PC-3 (cell line): Measurements from ENCODE around the gene FAM13A.

Experiments used
- CTCF ChIP-seq: fragments of 300-600 bp; sonication (generic); conservative IDR thresholded peaks from 2 replicates; pipeline ENCODE4 v1.5.1; 2017; ENCODE audit warnings: antibody characterized with exemption, low read depth, mild to moderate bottlenecking, low read length
- EZH2 ChIP-seq: fragments of 300-600 bp; sonication (generic); IDR thresholded peaks from one replicate; pipeline ENCODE4 v1.6.1; 2017; ENCODE audit warnings: antibody characterized with exemption, mild to moderate bottlenecking, low read length; ENCODE audit not compliant: unreplicated experiment
- EZH2phosphoT487 ChIP-seq: fragments of 300-600 bp; sonication (generic); IDR thresholded peaks from 2 replicates; pipeline ENCODE4 v1.6.1; 2018; ENCODE audit warnings: mild to moderate bottlenecking, antibody characterized with exemption, low read length, borderline replicate concordance

DNA sequence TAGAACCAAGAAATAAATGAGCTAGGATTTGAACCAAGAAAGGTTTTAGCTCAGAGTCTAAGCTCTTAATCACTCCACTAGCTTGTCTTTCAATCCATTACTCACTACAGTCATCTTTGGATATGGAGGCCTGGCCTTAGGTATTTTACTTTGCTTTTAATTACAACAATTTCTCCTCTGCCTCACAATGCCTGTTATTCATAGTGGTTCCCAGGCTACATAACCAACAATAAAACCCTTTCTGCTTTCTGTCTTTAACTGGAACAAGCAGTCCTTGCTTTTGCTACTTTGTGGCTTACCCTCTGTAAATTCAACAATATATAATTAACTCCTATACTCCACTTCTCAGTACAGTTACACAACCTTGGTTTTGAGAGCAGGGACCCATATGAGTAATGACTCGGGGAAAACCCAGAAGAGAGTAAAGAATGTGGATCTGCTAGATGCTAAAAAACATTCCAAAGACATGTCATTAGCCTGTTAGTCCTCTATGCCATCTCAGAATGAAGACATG lies 264.7 kb downstream of the FAM13A start:
- TF ChIP-seq CTCF (no peak), EZH2 (no peak), EZH2phosphoT487 (no peak)
